K562 (cell line): ENCODE measurements around the gene SUMF1. TPM values are rescaled to one million over a fixed set of nuclear protein-coding genes. Genes with fewer than 3 reads are reported as not detected.

Experiments
- ATAC-seq: fragments of 200-7000 bp; cut with Tn5 transposase; 3 replicates; pipeline ENCODE4 v1.9.1; 2020; ENCODE audit warnings: moderate library complexity
- BruUV-seq: library from RNA; stranded (reverse); fragments of 400-500 nt; replicated peaks from 2 replicates; lab custom pipeline; 2021; lab: Mats Ljungman, UMichigan
- CTCF ChIA-PET: fragments of 300-600 bp; formaldehyde crosslinking; extraction: SDS; loops from one replicate; lab custom pipeline; 2021; ENCODE audit warnings: low intra/inter-chr PET ratio; lab: Yijun Ruan, JAX
- POLR2A ChIA-PET: fragments of 300-600, 350-650 bp; sonication (Branson Sonifier 250); formaldehyde crosslinking; extraction: SDS; loops from one replicate; lab custom pipeline; 2021; ENCODE audit warnings: antibody characterized with exemption, inconsistent platforms; lab: Yijun Ruan, JAX
- DNase-seq, 4 experiments: peaks; one replicate each; pipeline versions ENCODE4 v3.0.0 to v3.0.0-alpha.2; 2011 to 2018; ENCODE audit warnings: low spot score in 3 of 4, mixed read lengths in 3 of 4; ENCODE audit errors: extremely low read depth in 1 of 4
- FAIRE-seq: peaks from 2 replicates; lab custom pipeline; 2011; peaks lifted over from hg19 to GRCh38; lab: Jason Lieb, UNC
- H2AFZ ChIP-seq: 2 replicates; pipeline ENCODE4 v1.6.0; 2011; ENCODE audit warnings: low read depth, low read length, control low read depth, inconsistent platforms
- H3K27ac ChIP-seq: fragments of 200-600 bp; 3 replicates; pipeline ENCODE4 v1.8.0; 2011; ENCODE audit warnings: low read depth, mild to moderate bottlenecking, control low read depth, inconsistent platforms, low read length, moderate library complexity, mixed read lengths; ENCODE audit errors: extremely low read depth
- H3K27me3 ChIP-seq, 2 experiments: fragments of 300-600 bp in 1 of 2; 2 replicates in 1 of 2; 3 replicates in 1 of 2; pipeline versions ENCODE4 v1.6.0 to v1.8.0; 2011; ENCODE audit warnings: inconsistent platforms in 2 of 2, low read length in 2 of 2, mild to moderate bottlenecking in 1 of 2, mixed read lengths in 1 of 2, moderate library complexity in 1 of 2; ENCODE audit not compliant: control insufficient read depth in 2 of 2, insufficient read depth in 2 of 2
- H3K36me3 ChIP-seq: fragments of 300-600 bp; 3 replicates; pipeline ENCODE4 v1.8.0; 2011; ENCODE audit warnings: mild to moderate bottlenecking, low read length, inconsistent platforms; ENCODE audit not compliant: control insufficient read depth, insufficient read depth
- H3K4me1 ChIP-seq, 2 experiments: fragments of 200-600 bp in 1 of 2; replicated peaks in 1 of 2; 2 replicates in 1 of 2; 3 replicates in 1 of 2; pipeline versions ENCODE4 v1.5.1 to v1.8.0; 2011; ENCODE audit warnings: inconsistent platforms in 2 of 2, low read length in 2 of 2, mild to moderate bottlenecking in 1 of 2, mixed read lengths in 1 of 2, moderate library complexity in 1 of 2; ENCODE audit not compliant: control insufficient read depth in 2 of 2, insufficient read depth in 2 of 2
- H3K4me2 ChIP-seq: 2 replicates; pipeline ENCODE4 v1.6.1; 2011; ENCODE audit warnings: low read length, control low read depth, inconsistent platforms, mixed read lengths; ENCODE audit not compliant: insufficient read depth
- H3K4me3 ChIP-seq: fragments of 200-600 bp; sonication (generic), shearing (Covaris generic); 2 replicates; pipeline ENCODE4 v1.5.1; 2016; ENCODE audit warnings: control low read depth, inconsistent platforms
- H3K79me2 ChIP-seq: fragments of 200-600 bp; 3 replicates; pipeline ENCODE4 v1.8.0; 2011; ENCODE audit warnings: low read length, inconsistent platforms; ENCODE audit not compliant: control insufficient read depth, insufficient read depth
- H3K9ac ChIP-seq, 2 experiments: 2 replicates each; pipeline versions ENCODE4 v1.6.0 to v1.6.1; 2011; ENCODE audit warnings: low read depth in 2 of 2, low read length in 2 of 2, control low read depth in 1 of 2, inconsistent platforms in 1 of 2, mild to moderate bottlenecking in 1 of 2, mixed read lengths in 1 of 2; ENCODE audit not compliant: insufficient read depth in 1 of 2
- H3K9me1 ChIP-seq: one replicate; pipeline ENCODE4 v1.6.0; 2011; ENCODE audit warnings: inconsistent platforms, mild to moderate bottlenecking, low read length, moderate library complexity; ENCODE audit not compliant: control insufficient read depth, insufficient read depth
- H3K9me3 ChIP-seq: replicated peaks from 2 replicates; pipeline ENCODE4 v1.5.1; 2011; ENCODE audit warnings: low read depth, low read length, inconsistent platforms; ENCODE audit not compliant: control insufficient read depth, insufficient read depth
- H4K20me1 ChIP-seq: replicated peaks from 2 replicates; pipeline ENCODE4 v1.6.1; 2011; ENCODE audit warnings: low read length, inconsistent platforms, mixed read lengths; ENCODE audit not compliant: control insufficient read depth, insufficient read depth
- FOXJ2 ChIP-seq: fragments of 200-800 bp; sonication (Bioruptor generic); IDR thresholded peaks from 2 replicates; pipeline ENCODE4 v1.6.1; 2016; ENCODE audit warnings: missing genetic modification characterization, missing compliant biosample characterization
- HLTF ChIP-seq: fragments of 450-650 bp; IDR thresholded peaks from 2 replicates; pipeline ENCODE4 v1.6.1; 2016
- MIER1 ChIP-seq: fragments of 450-650 bp; IDR thresholded peaks from 2 replicates; pipeline ENCODE4 v1.6.1; 2016; ENCODE audit warnings: antibody characterized with exemption, mild to moderate bottlenecking, low read depth
- RBM25 ChIP-seq: fragments of 200-400 bp; formaldehyde crosslinking; IDR thresholded peaks from 2 replicates; pipeline ENCODE4 v1.6.1; 2018; ENCODE audit warnings: low read length, low read depth, moderate library complexity; ENCODE audit not compliant: severe bottlenecking
- ZNF408 ChIP-seq: fragments of 250-450 bp; sonication (Bioruptor Pico); IDR thresholded peaks from 2 replicates; pipeline ENCODE4 v1.4.0; 2020; ENCODE audit warnings: low read depth, mild to moderate bottlenecking, moderate library complexity
- in situ Hi-C: fragments of 300-500 bp; cut with MboI; formaldehyde crosslinking; loops from 4 replicates; pipeline ENCODE4 v1.15.0; 2018; ENCODE audit warnings: inconsistent platforms, mixed read lengths
- intact Hi-C: fragments of 100-400 bp; cut with micrococcal nuclease; formaldehyde crosslinking; loops from 2 replicates; pipeline ENCODE4 v1.14.2; 2022
- polyA plus RNA-seq, 8 experiments: library from polyadenylated mRNA; depleted of rRNA in 4 of 8; stranded (reverse) in 5 of 8; unstranded in 3 of 8; fragments of >200 nt; fragmentation: Nextera tagmentation in 2 of 8; fragmentation: Illumina TruSeq in 1 of 8; extraction: Ambion mirVana in 2 of 8; extraction: Trizol in 1 of 8; gene quantifications; 2 replicates each; pipeline versions ENCODE4 v1.2.1 to v1.2.3, GENCODE V29; 2011 to 2014; ENCODE audit warnings: inconsistent platforms in 1 of 8, missing spikeins in 1 of 8
- total RNA-seq, 7 experiments: library from RNA; depleted of rRNA in 6 of 7; stranded (reverse); fragments of >200 nt in 6 of 7; fragmentation: Illumina TruSeq in 2 of 7; extraction: Trizol in 2 of 7; gene quantifications; 2 replicates each; pipeline versions ENCODE4 v1.2.1 to v1.2.3, GENCODE V29; 2011 to 2021; ENCODE audit warnings: low replicate concordance in 1 of 7
- TF ChIP-seq, protein P1 (sequence below): fragments of 250-450 bp; sonication (Bioruptor Pico); IDR thresholded peaks from 2 replicates; pipeline ENCODE4 v1.5.0; 2021; ENCODE audit warnings: mild to moderate bottlenecking, moderate library complexity

SUMF1 gene
- total and polyA plus RNA-seq, 9 of the 15 experiments (the other 6 are each of a cell fraction or from before 2014, with no cell fraction given), result 1.3 to 7.4 (median 4.2) TPM

DNA sequence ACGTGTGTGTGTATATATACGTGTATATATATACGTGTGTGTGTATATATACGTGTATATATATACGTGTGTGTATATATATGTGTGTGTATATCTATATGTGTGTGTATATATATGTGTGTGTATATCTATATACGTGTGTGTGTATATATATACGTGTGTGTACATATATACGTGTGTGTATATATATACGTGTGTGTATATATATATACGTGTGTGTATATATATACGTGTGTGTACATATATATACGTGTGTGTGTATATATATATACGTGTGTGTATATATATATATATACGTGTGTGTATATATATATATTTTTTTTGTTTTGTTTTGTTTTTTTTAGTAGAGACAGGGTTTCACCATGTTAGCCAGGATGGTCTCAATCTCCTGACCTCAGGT, 10.3 kb downstream of the SUMF1 start (continued):
- TF ChIP-seq, protein P1, sequence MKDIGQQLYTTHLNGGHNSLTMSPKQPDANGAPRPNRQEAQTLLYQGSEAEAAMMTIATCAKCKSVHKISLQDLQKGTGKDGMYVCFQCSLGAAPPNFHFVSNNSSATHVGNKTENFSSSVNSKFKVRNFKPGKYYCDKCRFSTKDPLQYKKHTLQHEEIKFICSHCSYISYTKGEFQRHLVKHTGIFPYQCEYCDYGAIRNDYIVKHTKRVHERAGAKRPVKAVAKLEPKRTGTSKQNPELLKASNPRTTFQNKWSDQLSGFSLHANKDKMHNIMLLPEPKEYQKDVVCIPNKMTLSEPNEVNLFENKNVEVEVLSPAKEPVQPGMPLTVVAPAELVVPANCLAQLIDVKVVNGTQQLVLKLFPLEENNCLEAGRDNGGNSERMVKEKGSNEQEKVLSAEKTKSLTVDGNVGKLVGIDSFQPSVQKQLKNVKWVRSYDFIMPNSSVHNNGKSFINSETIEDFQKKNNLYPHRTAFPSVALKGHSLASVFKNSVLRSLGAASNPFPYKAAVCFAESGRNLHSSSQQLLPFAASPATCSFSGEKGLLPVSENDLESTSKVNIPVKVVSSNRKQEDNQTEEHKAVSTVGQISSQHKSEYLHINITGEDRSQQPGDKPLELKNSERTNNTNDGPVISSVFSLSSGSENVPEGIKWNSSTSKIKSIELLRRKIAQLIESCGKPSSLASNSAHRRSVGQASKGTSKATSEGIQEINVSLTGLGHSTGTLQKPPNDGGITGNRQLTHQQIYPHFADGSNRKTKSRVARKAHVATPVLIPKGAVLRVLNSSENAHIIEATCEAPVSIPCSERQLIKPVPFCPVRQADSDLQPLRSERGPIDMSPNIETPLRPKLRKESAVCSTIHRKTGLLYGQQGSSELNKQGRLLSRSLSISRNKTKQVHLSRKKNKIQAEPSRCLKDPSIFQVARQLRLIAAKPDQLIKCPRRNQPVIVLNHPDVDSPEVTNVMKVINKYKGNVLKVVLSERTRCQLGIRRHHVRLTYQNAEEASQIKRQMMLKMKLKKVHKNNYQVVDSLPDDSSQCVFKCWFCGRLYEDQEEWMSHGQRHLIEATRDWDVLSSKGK, result 0 out of 2 replicates have a peak, but pooled peaks have one; percentile 38
- peak; percentile 53; the same call in 1 of the 2 replicates for TF ChIP-seq FOXJ2 (tag)
- peak; percentile 97 for TF ChIP-seq ZNF408 (CRISPR knock-in tag)

DNA sequence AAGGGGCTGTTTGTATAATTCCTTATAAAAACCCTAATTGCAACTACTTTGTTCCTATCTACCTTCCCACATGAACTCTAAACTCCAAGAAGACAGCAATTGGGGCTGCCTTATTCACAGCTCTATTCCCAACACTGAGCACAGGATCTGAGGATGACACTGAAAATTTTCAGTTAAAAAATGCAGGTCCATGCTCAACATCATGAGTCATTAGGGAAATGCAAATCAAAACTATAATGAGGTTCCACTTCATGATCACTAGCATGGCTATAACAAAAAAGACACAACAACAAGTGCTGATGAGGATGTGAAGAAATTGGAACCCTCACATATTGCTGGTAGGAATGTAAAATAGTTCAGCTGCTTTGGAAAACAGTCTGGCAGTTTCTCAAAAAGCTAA, 12.9 kb downstream of the SUMF1 start:
- H3K4me2 ChIP-seq, result no peak overlapping the region
- no peak overlapping the region for H3K9ac ChIP-seq
- intact Hi-C loops, result no loop called here
- no peaks in the 10 kb centered on the region for H3K9me1 ChIP-seq
- no peaks in the 10 kb centered on the region for H3K79me2 ChIP-seq
- peaks cover 3 to 4% of the 10 kb centered on the region in 2 experiments; a peak in 3 of 5 replicates for H3K4me1 ChIP-seq
- BruUV-seq, result no TSS peak
- H4K20me1 ChIP-seq, result no peaks in the 10 kb centered on the region
- H3K9me3 ChIP-seq, result no peaks in the 10 kb centered on the region
- TF ChIP-seq MIER1 (no peak), HLTF (no peak), RBM25 (peak; percentile 8)
- POLR2A ChIA-PET, result interaction anchor here (1.0 to 1.1 kb wide), 2 partner anchors 8 to 13 kb away, joined by 3 read pairs; partner anchors contain the start of gene SUMF1
- H3K27ac ChIP-seq, result no peak overlapping the region
- in situ Hi-C loops, result no loop called here
- FAIRE-seq (no peak), ATAC-seq (no peak), DNase-seq (no peak)
- CTCF ChIA-PET, result no interaction called here
- no peaks in the 10 kb centered on the region for H3K27me3 ChIP-seq
- no peak overlapping the region for H3K4me3 ChIP-seq
- H3K36me3 ChIP-seq, result no peaks in the 10 kb centered on the region; the same call in 2 of the 3 replicates
- H2AFZ ChIP-seq, result no peak overlapping the region
